Measurements from ENCODE around the gene RNU6-9.

The RNU6-9 gene

DNA sequence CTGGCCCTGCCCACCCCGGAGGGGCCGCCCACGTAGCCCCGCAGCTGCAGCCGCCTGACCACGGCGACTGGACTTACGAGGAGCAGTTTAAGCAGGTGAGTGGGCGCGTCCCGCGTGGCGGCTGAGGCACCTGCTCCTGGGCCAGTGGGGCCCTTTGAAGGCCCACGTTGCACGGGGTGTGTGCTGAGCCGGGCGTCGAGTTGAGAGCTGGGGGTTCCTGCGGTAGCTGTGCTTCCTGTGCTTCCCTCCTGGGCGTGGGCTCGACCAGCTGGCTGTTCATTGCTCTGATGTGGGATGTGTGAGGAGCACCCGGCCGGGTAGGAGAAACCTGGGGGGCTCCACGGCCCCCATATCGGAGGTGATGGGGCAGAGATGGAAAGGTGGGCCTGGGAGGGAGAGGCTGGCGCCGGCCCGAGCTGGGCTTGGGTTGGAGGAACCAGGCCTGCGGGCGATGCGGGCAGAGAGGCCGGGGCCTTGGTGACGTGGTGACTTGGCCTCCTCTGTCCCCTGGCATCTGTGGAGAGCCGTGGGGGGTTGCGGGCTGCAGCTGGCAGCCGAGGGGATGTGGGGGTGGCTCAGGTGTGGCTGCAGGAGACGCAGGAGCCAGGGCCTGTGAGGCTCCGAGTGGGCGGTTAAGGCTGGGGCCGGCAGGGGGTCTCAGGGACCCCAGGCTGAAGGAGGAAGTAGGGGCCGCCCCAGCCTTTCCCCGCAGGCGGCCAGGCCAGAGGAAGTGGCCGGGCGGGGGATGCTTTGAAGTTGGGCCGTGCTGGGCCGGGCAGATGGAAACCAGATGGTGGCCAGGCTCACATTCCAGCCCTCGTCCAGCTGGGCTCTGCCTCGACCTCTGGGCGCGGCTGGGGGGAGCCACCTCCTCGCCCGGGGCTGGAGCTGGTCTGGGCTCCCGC, 39.6 kb downstream of the RNU6-9 start:
- TF ChIP-seq, protein P1, sequence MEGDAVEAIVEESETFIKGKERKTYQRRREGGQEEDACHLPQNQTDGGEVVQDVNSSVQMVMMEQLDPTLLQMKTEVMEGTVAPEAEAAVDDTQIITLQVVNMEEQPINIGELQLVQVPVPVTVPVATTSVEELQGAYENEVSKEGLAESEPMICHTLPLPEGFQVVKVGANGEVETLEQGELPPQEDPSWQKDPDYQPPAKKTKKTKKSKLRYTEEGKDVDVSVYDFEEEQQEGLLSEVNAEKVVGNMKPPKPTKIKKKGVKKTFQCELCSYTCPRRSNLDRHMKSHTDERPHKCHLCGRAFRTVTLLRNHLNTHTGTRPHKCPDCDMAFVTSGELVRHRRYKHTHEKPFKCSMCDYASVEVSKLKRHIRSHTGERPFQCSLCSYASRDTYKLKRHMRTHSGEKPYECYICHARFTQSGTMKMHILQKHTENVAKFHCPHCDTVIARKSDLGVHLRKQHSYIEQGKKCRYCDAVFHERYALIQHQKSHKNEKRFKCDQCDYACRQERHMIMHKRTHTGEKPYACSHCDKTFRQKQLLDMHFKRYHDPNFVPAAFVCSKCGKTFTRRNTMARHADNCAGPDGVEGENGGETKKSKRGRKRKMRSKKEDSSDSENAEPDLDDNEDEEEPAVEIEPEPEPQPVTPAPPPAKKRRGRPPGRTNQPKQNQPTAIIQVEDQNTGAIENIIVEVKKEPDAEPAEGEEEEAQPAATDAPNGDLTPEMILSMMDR (IDR thresholded peaks at IDR 0.05), result no peak

DNA sequence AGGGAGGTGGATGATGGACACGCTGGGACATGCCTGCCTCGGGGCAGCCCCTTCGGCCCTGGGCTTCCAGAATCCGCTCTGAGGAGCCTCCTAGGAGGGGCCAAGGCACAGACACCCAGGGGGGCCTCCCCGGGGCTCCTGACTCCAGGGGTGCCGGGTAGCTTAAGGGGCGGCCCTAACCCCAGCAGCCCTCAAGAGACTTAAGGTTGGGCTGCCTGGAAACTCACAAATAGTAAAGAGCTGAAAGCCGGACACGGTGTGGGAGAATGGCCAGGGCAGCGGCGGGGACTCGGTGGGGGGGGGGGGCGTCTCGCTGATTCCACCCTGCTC, 40.2 kb downstream of the RNU6-9 start:
- TF ChIP-seq, protein P1 (IDR thresholded peaks at IDR 0.05), result no peak

DNA sequence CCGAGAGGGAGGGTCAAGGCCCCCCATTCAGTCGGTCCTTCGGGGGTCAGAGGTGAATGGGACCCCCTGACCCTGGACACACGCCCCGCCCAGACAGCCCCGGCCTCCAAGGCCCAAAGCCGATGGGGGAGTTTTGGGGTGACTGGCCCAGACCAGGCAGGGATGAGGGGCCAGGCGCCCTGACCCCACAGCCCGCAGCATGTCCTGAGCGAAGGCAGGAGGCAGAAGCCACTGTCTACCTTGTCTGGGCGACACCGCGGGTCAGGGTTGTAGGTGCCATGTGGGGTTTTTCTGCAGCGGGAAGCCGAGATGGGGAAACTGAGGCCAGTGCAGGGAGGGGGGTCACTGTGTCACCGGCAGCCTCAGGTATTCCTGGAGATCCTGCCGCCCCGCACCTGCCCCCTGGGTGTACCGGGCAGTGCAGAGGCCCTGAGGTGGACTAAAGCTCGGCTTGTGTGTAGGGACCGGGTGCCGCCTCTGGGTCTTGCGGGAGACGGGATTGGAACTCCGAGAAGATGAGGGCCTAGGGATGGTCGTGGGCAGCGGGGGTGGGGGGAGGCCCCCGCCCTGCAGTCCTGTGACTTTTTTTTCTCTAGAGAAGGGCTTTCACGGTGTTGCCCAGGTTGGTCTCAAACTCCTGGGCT, 41.0 kb downstream of the RNU6-9 start:
- TF ChIP-seq, protein P1 (IDR thresholded peaks at IDR 0.05), result no peak

DNA sequence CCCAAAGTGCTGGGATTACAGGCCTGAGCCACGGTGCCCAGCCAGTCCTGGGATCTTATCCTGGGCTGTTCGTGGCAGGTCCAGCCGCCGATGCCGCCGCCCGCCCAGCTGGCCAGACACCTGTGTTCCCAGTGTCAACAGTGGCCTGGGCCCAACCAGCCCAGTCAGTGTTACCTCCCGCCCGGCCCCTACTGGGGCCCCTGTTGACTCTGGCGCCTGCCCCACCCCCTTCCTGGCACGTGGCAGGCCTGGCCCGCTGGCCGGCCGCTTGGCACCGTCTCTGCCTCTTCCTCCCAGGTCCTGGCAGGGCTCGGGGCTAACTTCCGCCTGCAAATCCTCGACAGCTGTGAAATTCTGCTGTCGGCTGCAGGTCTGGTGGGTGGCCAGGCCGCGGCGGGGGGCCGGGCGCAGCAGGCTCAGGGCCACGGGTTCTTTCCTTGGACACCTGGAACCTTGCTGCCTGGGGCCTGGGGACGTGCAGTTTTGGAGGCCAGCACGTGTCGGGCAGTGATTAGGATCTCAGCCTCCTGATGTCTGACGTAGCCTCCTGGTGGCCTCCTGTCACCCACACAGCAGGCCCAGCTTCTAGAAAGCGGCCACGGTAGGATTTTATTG, 41.7 kb downstream of the RNU6-9 start:
- TF ChIP-seq, protein P1 (IDR thresholded peaks at IDR 0.05), result no peak

DNA sequence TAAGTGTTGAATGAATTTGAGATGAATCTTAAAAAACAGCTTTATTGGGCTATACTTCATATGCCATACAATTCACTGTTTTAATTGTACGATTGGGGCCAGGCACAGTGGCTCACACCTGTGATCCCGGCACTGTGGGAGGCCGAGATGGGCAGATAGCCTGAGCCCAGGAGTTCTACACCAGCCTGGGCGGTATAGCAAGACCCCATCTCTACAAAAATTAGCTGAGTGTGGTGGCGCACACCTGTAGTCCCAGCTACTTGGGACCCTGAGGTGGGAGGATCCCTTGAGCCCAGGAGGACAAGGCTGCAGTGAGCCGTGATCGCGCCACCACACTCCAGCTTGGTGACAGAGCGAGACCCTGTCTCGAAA, 42.9 kb downstream of the RNU6-9 start:
- TF ChIP-seq, protein P1 (IDR thresholded peaks at IDR 0.05), result no peak

DNA sequence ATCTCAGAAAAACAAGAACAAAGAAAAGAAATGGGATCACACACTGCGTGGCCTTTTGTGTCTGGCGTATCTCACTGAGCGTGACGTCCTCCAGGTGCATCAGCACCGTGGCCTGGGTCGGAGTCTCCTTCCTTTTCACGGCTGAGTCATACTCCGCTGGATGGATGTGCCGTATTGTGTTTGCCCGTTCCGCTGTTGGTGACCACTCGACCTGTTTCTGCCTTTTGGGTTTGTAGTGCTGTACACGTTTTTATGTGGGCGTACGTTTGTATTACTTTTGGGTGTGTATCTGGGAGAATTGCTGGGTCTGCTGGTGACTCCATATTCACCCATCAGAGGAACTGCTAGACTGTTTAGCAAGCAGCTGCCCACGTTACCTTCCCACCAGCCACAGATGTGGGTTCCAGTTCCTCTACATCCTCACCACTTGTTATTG, 44.0 kb downstream of the RNU6-9 start:
- TF ChIP-seq, protein P1 (IDR thresholded peaks at IDR 0.05), result no peak

DNA sequence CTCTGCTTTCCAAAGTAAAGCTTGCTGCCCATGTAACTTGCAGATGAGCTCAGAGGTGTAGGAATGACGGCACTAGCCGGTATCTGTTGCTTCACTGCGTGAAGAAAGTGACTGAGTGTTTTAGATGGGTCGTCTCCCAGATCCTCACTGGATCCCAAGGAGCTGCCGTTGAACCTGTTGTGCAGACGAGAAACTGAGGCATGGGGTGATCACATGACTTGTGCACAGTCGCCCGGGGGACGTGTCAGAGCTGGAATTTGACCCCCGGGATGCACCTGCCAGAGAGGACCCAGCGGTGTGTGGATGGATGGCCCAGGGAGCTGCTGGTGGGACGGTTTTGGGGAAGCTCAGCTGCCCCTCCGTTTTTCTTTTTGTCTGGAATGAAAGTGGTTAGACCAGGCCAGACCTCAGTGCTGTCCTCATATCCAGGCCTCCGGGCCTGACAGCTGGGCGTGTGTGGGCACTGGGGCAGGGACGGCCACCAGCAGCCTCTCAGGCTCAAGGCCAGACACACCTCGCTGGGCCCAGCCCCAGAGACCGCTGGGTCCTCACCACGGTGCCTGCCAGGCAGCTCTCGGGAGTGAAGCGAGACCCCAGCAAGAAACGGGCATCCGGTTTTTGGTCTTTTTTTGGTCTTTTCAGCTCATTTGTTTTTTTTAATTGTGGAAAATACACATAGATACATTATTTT, 45.1 kb downstream of the RNU6-9 start:
- TF ChIP-seq, protein P1 (IDR thresholded peaks at IDR 0.05), result no peak

All from LNCAP (cell line).